ENCODE results near the gene ACMSD.
"Not testable (repeated sequence)": the region's sequence is repeated elsewhere in the genome, so short reads cannot be mapped to it uniquely, and the experiment has no call there.

Gene ACMSD

GRCh38 chr2:134852518-134852917 lies 14.1 kb downstream of the ACMSD start:
- DNase-seq: no peak

GRCh38 chr2:134855709-134856108 lies 17.3 kb downstream of the ACMSD start:
- no peak for DNase-seq

- no peak for DNase-seq
Measured at GRCh38 chr2:134858245-134858644, 19.8 kb downstream of the ACMSD start.

GRCh38 chr2:134861173-134861572 lies 22.8 kb downstream of the ACMSD start:
- no peak for DNase-seq

GRCh38 chr2:134862069-134862468 lies 23.7 kb downstream of the ACMSD start:
- DNase-seq: no peak

- DNase-seq: no peak
Measured at GRCh38 chr2:134862674-134863073, 24.3 kb downstream of the ACMSD start.

- DNase-seq: no peak
Measured at GRCh38 chr2:134863446-134863845, 25.0 kb downstream of the ACMSD start.

GRCh38 chr2:134865067-134865787 lies 26.8 kb downstream of the ACMSD start:
- DNase-seq: no peak

- DNase-seq: no peak
Measured at GRCh38 chr2:134866498-134867099, 28.2 kb downstream of the ACMSD start.

- DNase-seq: no peak
Measured at GRCh38 chr2:134869946-134870736, 31.7 kb downstream of the ACMSD start.

GRCh38 chr2:134873152-134873551 lies 34.7 kb downstream of the ACMSD start:
- no peak for DNase-seq

- no peak for DNase-seq
Measured at GRCh38 chr2:134875309-134875708, 36.9 kb downstream of the ACMSD start.

GRCh38 chr2:134882773-134883172 lies 44.4 kb downstream of the ACMSD start:
- DNase-seq: no peak

GRCh38 chr2:134883552-134884293 lies 45.3 kb downstream of the ACMSD start:
- DNase-seq: no peak

- no peak for DNase-seq
Measured at GRCh38 chr2:134884435-134884834, 46.0 kb downstream of the ACMSD start.

- DNase-seq: no peak
Measured at GRCh38 chr2:134892282-134893035, 54.0 kb downstream of the ACMSD start.

- DNase-seq: no peak
Measured at GRCh38 chr2:134897932-134898331, 59.5 kb downstream of the ACMSD start.

- DNase-seq: no peak
Measured at GRCh38 chr2:134899204-134899603, 60.8 kb downstream of the ACMSD start.

- DNase-seq: no peak
Measured at GRCh38 chr2:134900151-134900550, 61.7 kb downstream of the ACMSD start.

- not testable (repeated sequence) for DNase-seq
Measured at GRCh38 chr2:134903701-134904100, 65.3 kb downstream of the ACMSD start.

GRCh38 chr2:134905168-134905567 lies 66.8 kb downstream of the ACMSD start:
- no peak for DNase-seq

- DNase-seq: no peak
Measured at GRCh38 chr2:134906726-134907125, 68.3 kb downstream of the ACMSD start.

Measured in hippocampal formation (tissue), 2 donors.